K562 (cell line): Measurements from ENCODE around the gene NT5C1A. TPM values are rescaled to one million over a fixed set of nuclear protein-coding genes. Genes with fewer than 3 reads are reported as not detected.

Source experiments
- ATAC-seq: fragments of 200-7000 bp; cut with Tn5 transposase; 3 replicates; pipeline ENCODE4 v1.9.1; 2020; ENCODE audit warnings: moderate library complexity
- BruUV-seq: library from RNA; stranded (reverse); fragments of 400-500 nt; replicated peaks from 2 replicates; lab custom pipeline; 2021; lab: Mats Ljungman, UMichigan
- CTCF ChIA-PET: fragments of 300-600 bp; formaldehyde crosslinking; extraction: SDS; loops from one replicate; lab custom pipeline; 2021; ENCODE audit warnings: low intra/inter-chr PET ratio; lab: Yijun Ruan, JAX
- POLR2A ChIA-PET: fragments of 300-600, 350-650 bp; sonication (Branson Sonifier 250); formaldehyde crosslinking; extraction: SDS; loops from one replicate; lab custom pipeline; 2021; ENCODE audit warnings: antibody characterized with exemption, inconsistent platforms; lab: Yijun Ruan, JAX
- DNase-seq, 4 experiments: peaks; one replicate each; pipeline versions ENCODE4 v3.0.0 to v3.0.0-alpha.2; 2011 to 2018; ENCODE audit warnings: low spot score in 3 of 4, mixed read lengths in 3 of 4; ENCODE audit errors: extremely low read depth in 1 of 4
- FAIRE-seq: peaks from 2 replicates; lab custom pipeline; 2011; peaks lifted over from hg19 to GRCh38; lab: Jason Lieb, UNC
- H2AFZ ChIP-seq: 2 replicates; pipeline ENCODE4 v1.6.0; 2011; ENCODE audit warnings: low read depth, low read length, control low read depth, inconsistent platforms
- H3K27ac ChIP-seq: fragments of 200-600 bp; 3 replicates; pipeline ENCODE4 v1.8.0; 2011; ENCODE audit warnings: low read depth, mild to moderate bottlenecking, control low read depth, inconsistent platforms, low read length, moderate library complexity, mixed read lengths; ENCODE audit errors: extremely low read depth
- H3K27me3 ChIP-seq, 2 experiments: fragments of 300-600 bp in 1 of 2; 2 replicates in 1 of 2; 3 replicates in 1 of 2; pipeline versions ENCODE4 v1.6.0 to v1.8.0; 2011; ENCODE audit warnings: inconsistent platforms in 2 of 2, low read length in 2 of 2, mild to moderate bottlenecking in 1 of 2, mixed read lengths in 1 of 2, moderate library complexity in 1 of 2; ENCODE audit not compliant: control insufficient read depth in 2 of 2, insufficient read depth in 2 of 2
- H3K36me3 ChIP-seq: fragments of 300-600 bp; 3 replicates; pipeline ENCODE4 v1.8.0; 2011; ENCODE audit warnings: mild to moderate bottlenecking, low read length, inconsistent platforms; ENCODE audit not compliant: control insufficient read depth, insufficient read depth
- H3K4me1 ChIP-seq, 2 experiments: fragments of 200-600 bp in 1 of 2; replicated peaks in 1 of 2; 2 replicates in 1 of 2; 3 replicates in 1 of 2; pipeline versions ENCODE4 v1.5.1 to v1.8.0; 2011; ENCODE audit warnings: inconsistent platforms in 2 of 2, low read length in 2 of 2, mild to moderate bottlenecking in 1 of 2, mixed read lengths in 1 of 2, moderate library complexity in 1 of 2; ENCODE audit not compliant: control insufficient read depth in 2 of 2, insufficient read depth in 2 of 2
- H3K4me2 ChIP-seq: 2 replicates; pipeline ENCODE4 v1.6.1; 2011; ENCODE audit warnings: low read length, control low read depth, inconsistent platforms, mixed read lengths; ENCODE audit not compliant: insufficient read depth
- H3K4me3 ChIP-seq: fragments of 200-600 bp; sonication (generic), shearing (Covaris generic); 2 replicates; pipeline ENCODE4 v1.5.1; 2016; ENCODE audit warnings: control low read depth, inconsistent platforms
- H3K79me2 ChIP-seq: fragments of 200-600 bp; 3 replicates; pipeline ENCODE4 v1.8.0; 2011; ENCODE audit warnings: low read length, inconsistent platforms; ENCODE audit not compliant: control insufficient read depth, insufficient read depth
- H3K9ac ChIP-seq, 2 experiments: 2 replicates each; pipeline versions ENCODE4 v1.6.0 to v1.6.1; 2011; ENCODE audit warnings: low read depth in 2 of 2, low read length in 2 of 2, control low read depth in 1 of 2, inconsistent platforms in 1 of 2, mild to moderate bottlenecking in 1 of 2, mixed read lengths in 1 of 2; ENCODE audit not compliant: insufficient read depth in 1 of 2
- H3K9me1 ChIP-seq: one replicate; pipeline ENCODE4 v1.6.0; 2011; ENCODE audit warnings: inconsistent platforms, mild to moderate bottlenecking, low read length, moderate library complexity; ENCODE audit not compliant: control insufficient read depth, insufficient read depth
- H3K9me3 ChIP-seq: replicated peaks from 2 replicates; pipeline ENCODE4 v1.5.1; 2011; ENCODE audit warnings: low read depth, low read length, inconsistent platforms; ENCODE audit not compliant: control insufficient read depth, insufficient read depth
- H4K20me1 ChIP-seq: replicated peaks from 2 replicates; pipeline ENCODE4 v1.6.1; 2011; ENCODE audit warnings: low read length, inconsistent platforms, mixed read lengths; ENCODE audit not compliant: control insufficient read depth, insufficient read depth
- CBFB ChIP-seq: sonication (generic); formaldehyde crosslinking; IDR thresholded peaks from 2 replicates; pipeline ENCODE4 v1.4.0; 2020; ENCODE audit warnings: mild to moderate bottlenecking, missing genetic modification reagents
- CSDE1 ChIP-seq, 2 experiments: fragments of 450-650 bp; IDR thresholded peaks; 2 replicates each; pipeline ENCODE4 v1.6.1; 2016; ENCODE audit warnings: mild to moderate bottlenecking in 1 of 2
- ELF2 ChIP-seq: fragments of 250-450 bp; sonication (Bioruptor Pico); IDR thresholded peaks from 2 replicates; pipeline ENCODE4 v1.5.0; 2021; ENCODE audit warnings: mild to moderate bottlenecking
- ELK1 ChIP-seq: sonication (generic); formaldehyde crosslinking; IDR thresholded peaks from 2 replicates; pipeline ENCODE4 v1.8.1; 2022; ENCODE audit warnings: missing genetic modification reagents
- EWSR1 ChIP-seq: fragments of 450-650 bp; IDR thresholded peaks from 2 replicates; pipeline ENCODE4 v1.6.1; 2018; ENCODE audit warnings: borderline replicate concordance, mild to moderate bottlenecking, low read depth, moderate library complexity; ENCODE audit not compliant: partially characterized antibody
- EZH2 ChIP-seq: IDR thresholded peaks from 2 replicates; pipeline ENCODE4 v1.6.1; 2012; ENCODE audit warnings: low read depth, mild to moderate bottlenecking, inconsistent platforms, low read length, borderline replicate concordance
- MXD1 ChIP-seq: fragments of 250-450 bp; sonication (Bioruptor Pico); IDR thresholded peaks from 2 replicates; pipeline ENCODE4 v1.8.0; 2021; ENCODE audit warnings: borderline replicate concordance, mild to moderate bottlenecking, moderate library complexity; ENCODE audit not compliant: poor library complexity, severe bottlenecking
- PPARD ChIP-seq: fragments of 250-450 bp; sonication (Bioruptor Pico); IDR thresholded peaks from 2 replicates; pipeline ENCODE4 v1.8.0; 2022; ENCODE audit warnings: inconsistent platforms, mild to moderate bottlenecking, moderate library complexity
- SIN3B ChIP-seq: fragments of 450-650 bp; IDR thresholded peaks from 2 replicates; pipeline ENCODE4 v1.6.1; 2017; ENCODE audit warnings: low read depth, mild to moderate bottlenecking, moderate library complexity
- STAT6 ChIP-seq: sonication (generic); formaldehyde crosslinking; IDR thresholded peaks from 2 replicates; pipeline ENCODE4 v1.8.1; 2023; ENCODE audit warnings: mild to moderate bottlenecking, missing genetic modification reagents
- U2AF2 ChIP-seq: fragments of 200-400 bp; formaldehyde crosslinking; optimal IDR thresholded peaks from 2 replicates; pipeline ENCODE3; 2017; ENCODE audit warnings: low read depth, mild to moderate bottlenecking, low read length
- ZBTB11 ChIP-seq, 3 experiments: fragments of 200-800 bp in 1 of 3; fragments of 250-450 bp in 1 of 3; fragments of 450-650 bp in 1 of 3; sonication (Bioruptor Pico) in 1 of 3; sonication (Bioruptor generic) in 1 of 3; formaldehyde crosslinking in 1 of 3; IDR thresholded peaks; 2 replicates each; pipeline versions ENCODE4 v1.6.1 to v1.8.0; 2016 to 2022; ENCODE audit warnings: mild to moderate bottlenecking in 2 of 3, missing genetic modification characterization in 2 of 3, missing compliant biosample characterization in 1 of 3, moderate library complexity in 1 of 3
- WGBS: fragments of 100-300 bp; shearing (Covaris generic); methylation state at CpG from one replicate; pipeline ENCODE4 v1.1.6; 2016; ENCODE audit warnings: low coverage, mixed read lengths; ENCODE audit not compliant: insufficient coverage; ENCODE audit errors: missing lambda C conversion rate; 5-methylcytosine and 5-hydroxymethylcytosine counted together
- in situ Hi-C: fragments of 300-500 bp; cut with MboI; formaldehyde crosslinking; loops from 4 replicates; pipeline ENCODE4 v1.15.0; 2018; ENCODE audit warnings: inconsistent platforms, mixed read lengths
- intact Hi-C: fragments of 100-400 bp; cut with micrococcal nuclease; formaldehyde crosslinking; loops from 2 replicates; pipeline ENCODE4 v1.14.2; 2022
- polyA plus RNA-seq, 8 experiments: library from polyadenylated mRNA; depleted of rRNA in 4 of 8; stranded (reverse) in 5 of 8; unstranded in 3 of 8; fragments of >200 nt; fragmentation: Nextera tagmentation in 2 of 8; fragmentation: Illumina TruSeq in 1 of 8; extraction: Ambion mirVana in 2 of 8; extraction: Trizol in 1 of 8; gene quantifications; 2 replicates each; pipeline versions ENCODE4 v1.2.1 to v1.2.3, GENCODE V29; 2011 to 2014; ENCODE audit warnings: inconsistent platforms in 1 of 8, missing spikeins in 1 of 8
- total RNA-seq, 7 experiments: library from RNA; depleted of rRNA in 6 of 7; stranded (reverse); fragments of >200 nt in 6 of 7; fragmentation: Illumina TruSeq in 2 of 7; extraction: Trizol in 2 of 7; gene quantifications; 2 replicates each; pipeline versions ENCODE4 v1.2.1 to v1.2.3, GENCODE V29; 2011 to 2021; ENCODE audit warnings: low replicate concordance in 1 of 7

NT5C1A gene
- total and polyA plus RNA-seq, 9 of the 15 experiments (the other 6 are each of a cell fraction or from before 2014, with no cell fraction given) = not detected

GRCh38 chr1:39625009-39625408, 46.9 kb downstream of the NT5C1A start:
- peaks cover 11% of the 10 kb centered on the region for H4K20me1 ChIP-seq
- intact Hi-C loops (no loop called here), in situ Hi-C loops (no loop called here)
- no peaks in the 10 kb centered on the region for H3K79me2 ChIP-seq
- POLR2A ChIA-PET = interaction anchor here (0.6 kb wide), 1 partner anchor 51 kb away, joined by 3 read pairs; no protein-coding TSS in a partner anchor
- H3K36me3 ChIP-seq = no peaks in the 10 kb centered on the region
- BruUV-seq = no TSS peak
- H3K4me2 ChIP-seq = no peak overlapping the region
- no peak overlapping the region for H3K9ac ChIP-seq
- no peak for FAIRE-seq
- peaks cover 0 to 6% of the 10 kb centered on the region in 2 experiments; a peak in 2 of 5 replicates for H3K4me1 ChIP-seq
- H3K9me1 ChIP-seq = peaks cover 5% of the 10 kb centered on the region
- H3K9me3 ChIP-seq = no peaks in the 10 kb centered on the region
- no peak overlapping the region for H2AFZ ChIP-seq
- no peak overlapping the region for H3K4me3 ChIP-seq
- WGBS = 4% methylated on average over 8 of the region's 8 CpGs
- CTCF ChIA-PET = interaction anchor here (0.6 kb wide), 1 partner anchor 18 kb away, joined by 5 read pairs; no protein-coding TSS in a partner anchor
- peaks cover 51 to 76% of the 10 kb centered on the region in 2 experiments for H3K27me3 ChIP-seq
- DNase-seq = no peak
- ATAC-seq = no peak
- H3K27ac ChIP-seq = no peak overlapping the region
- TF ChIP-seq CBFB (CRISPR knock-in tag) (no peak), CSDE1 (IDR thresholded peaks at IDR 0.05) (no peak), ELK1 (CRISPR knock-in tag) (no peak), EZH2 (no peak), STAT6 (CRISPR knock-in tag) (no peak), SIN3B (no peak), PPARD (no peak), ZBTB11 (CRISPR knock-in tag; IDR thresholded peaks at IDR 0.05) (no peak), ELF2 (no peak), EWSR1 (no peak), MXD1 (CRISPR knock-in tag) (no peak), U2AF2 (no peak)
